ENCODE data around the gene BMAL1.

Gene BMAL1

GRCh38 chr11:13318498-13319295 is 41.1 kb downstream of the BMAL1 start:
- DNase-seq = no peak

GRCh38 chr11:13320688-13321087 is 43.1 kb downstream of the BMAL1 start:
- no peak for DNase-seq

DNA sequence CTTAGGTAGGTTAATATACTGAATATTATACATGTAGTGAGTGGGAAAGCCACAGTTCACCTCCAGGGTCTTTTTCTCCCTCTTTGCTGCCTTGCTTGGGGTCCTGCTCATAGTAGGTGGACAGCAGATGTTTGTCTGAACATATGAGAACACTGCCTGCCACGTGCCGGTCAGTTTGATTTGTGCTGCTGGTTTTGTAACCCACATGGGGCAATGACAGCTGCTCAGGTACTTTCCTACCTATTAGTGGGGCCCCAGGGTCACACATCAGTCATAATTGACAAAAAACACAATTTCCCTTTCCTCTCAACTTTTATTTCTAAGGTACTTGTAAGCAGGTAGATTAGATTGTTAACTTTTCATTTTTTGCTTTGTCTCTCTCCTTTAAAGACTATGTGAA is 43.8 kb downstream of the BMAL1 start:
- no peak for DNase-seq

DNA sequence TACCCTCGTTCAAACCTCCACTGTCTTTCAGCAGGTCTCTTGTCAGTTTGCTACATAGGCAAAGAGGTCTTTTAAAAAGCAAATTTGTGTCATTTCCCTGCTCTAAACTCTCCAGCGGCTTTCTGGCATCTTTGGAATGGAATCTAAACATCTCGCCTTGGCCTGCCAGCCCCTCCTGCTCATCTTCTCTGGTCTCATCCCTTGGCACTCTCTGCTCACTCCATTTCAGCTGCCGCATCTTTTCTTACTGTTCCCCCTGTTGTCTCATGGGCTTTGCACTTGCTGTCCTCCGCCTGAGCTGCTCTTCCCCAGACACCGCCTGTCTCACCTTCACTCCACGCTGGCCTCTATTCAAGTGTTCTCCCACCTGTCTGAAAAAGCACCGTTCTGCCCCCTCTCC is 46.6 kb downstream of the BMAL1 start:
- DNase-seq = no peak

GRCh38 chr11:13324709-13325108 is 47.1 kb downstream of the BMAL1 start:
- DNase-seq = no peak

DNA sequence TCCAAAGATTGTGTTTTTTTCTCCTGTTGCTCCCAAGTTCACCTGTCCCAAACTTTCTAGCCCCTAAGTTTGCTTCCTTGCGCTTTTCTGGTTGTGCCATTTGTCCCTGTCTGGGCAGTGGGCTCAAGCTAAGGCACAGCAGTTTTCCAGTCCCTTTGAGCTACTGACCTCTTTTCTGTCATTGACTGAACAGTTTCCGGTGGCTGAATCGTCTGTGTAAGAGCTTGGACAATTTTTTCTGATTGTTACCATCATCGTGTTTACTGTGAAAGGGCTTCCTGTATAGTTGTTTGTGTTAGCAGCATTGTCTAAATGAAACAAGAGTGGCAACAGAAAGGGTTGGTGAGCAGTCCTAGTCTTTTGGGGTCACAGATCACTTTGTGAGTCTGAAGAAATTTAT is 49.8 kb downstream of the BMAL1 start:
- DNase-seq = peak; percentile 64

GRCh38 chr11:13328286-13328685 is 50.7 kb downstream of the BMAL1 start:
- DNase-seq = peak; percentile 59

GRCh38 chr11:13329670-13330356 is 52.2 kb downstream of the BMAL1 start:
- DNase-seq = peak; percentile 98

DNA sequence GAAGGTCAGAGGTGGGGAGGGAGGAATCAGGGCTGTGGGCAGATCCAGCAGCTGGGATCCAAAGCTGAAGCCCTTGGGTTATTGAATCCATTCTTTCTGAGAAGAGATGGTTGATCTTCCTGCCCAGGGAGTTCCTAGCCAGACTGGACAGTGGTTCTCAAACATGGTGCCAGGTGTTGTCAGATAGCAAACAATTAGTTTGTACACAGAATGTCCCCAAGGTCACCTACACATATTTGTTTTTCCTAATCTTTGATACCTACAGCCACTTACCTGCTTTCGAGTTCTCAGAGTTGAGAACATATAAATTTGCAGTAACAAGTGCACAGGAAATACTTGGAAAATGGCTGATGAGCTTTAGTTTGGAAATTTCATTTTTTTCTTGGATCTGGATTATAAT is 54.5 kb downstream of the BMAL1 start:
- DNase-seq = no peak

DNA sequence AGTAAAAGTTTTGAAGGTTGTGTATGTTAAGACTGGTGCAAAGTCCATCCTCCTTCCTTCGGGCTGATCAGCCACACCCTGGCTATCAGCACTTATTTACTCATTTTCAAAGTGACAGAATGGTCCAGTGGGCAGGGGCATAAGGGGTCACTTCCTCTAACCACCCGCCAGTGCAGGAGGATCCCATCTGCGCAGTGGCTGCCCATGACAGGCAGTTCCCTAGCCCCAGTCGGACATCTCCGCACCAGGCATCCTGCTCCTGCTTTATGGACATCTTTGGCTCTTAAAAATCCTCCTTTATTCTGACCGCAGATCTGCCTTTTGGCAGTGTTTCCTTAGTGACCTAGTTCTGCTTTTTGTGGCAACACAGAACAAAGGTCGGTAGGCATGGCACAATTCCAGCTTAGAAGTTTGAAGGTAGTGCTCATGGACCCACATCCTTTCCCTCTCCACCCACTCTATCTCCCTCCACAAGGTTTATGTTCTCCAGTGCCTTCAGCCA is 55.9 kb downstream of the BMAL1 start:
- DNase-seq = no peak

DNA sequence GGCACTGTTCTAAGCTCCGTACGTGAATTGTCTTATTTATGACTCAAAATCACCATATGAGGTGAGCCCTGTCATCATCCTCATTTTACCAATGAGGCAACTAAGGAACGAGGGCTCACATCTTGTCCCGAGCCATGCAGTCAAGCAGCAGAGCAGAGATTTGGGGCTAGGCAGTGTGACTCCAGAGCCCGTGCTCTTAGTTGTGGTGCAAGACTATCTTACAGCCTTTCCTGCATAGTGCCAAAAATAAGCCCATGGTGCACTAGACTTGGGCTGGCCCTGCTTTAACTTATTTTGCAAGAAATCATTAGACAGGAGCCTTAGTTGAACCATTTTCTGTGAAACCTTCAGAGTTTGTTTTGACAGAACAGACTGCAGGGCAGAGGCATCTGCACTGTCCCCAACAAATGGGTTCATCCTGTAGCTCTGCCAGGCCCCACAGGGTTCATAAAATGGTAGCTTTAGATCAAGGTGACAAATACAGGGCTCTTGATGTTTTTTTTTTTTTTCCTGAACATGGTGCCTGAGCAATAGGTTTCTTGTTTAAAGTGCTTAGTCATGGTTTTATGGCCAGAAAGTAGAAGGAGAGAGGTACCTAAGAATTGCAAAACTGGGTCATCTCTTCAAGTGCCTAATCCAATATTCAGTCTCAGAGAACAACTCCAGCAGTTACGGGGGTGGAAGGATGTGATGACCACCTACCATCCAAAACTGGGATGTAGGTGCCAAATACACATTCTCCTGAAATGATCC is 56.6 kb downstream of the BMAL1 start:
- DNase-seq = no peak

DNA sequence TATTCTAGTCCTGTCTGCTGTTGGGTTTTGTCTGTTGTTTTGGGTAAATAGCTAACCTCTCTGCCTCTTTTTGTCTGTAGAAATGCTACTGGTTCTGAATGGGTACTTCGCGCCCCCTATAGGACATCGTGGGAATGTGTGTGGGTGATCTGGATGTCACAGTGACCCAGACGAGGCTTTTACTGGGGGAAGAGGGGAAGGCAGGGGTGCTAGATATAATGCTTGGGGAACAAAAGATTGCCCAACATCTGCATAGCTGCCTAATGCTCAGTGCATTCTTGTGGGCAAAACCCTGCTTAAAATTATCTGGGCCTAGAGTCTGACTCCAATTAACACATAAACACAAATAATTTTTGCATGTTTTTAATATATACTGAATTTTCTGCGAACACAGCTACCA is 57.7 kb downstream of the BMAL1 start:
- peak; percentile 16 for DNase-seq

GRCh38 chr11:13336246-13336878 is 58.8 kb downstream of the BMAL1 start:
- DNase-seq = no peak

DNA sequence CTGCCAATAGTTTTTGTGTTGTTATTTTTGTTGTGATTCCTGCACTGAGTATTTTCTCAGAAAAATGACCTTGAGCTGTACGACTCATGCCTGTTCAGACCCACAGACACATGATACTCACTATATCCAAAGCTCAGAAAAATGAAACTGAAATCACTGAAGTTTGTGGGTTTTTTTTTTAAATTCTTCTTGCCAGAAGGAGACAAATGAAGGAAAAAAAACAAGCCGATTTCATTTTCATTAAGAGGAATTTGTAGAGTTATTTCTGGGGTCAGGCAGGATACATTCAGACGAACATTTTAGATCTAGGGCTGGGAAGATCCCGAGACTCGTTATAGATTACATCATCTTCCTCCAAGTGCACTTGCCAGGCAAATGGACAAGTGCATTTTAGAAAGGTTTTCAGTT is 60.4 kb downstream of the BMAL1 start:
- DNase-seq = peak; percentile 58

GRCh38 chr11:13338427-13339069 is 61.0 kb downstream of the BMAL1 start:
- DNase-seq = peak; percentile 58

DNA sequence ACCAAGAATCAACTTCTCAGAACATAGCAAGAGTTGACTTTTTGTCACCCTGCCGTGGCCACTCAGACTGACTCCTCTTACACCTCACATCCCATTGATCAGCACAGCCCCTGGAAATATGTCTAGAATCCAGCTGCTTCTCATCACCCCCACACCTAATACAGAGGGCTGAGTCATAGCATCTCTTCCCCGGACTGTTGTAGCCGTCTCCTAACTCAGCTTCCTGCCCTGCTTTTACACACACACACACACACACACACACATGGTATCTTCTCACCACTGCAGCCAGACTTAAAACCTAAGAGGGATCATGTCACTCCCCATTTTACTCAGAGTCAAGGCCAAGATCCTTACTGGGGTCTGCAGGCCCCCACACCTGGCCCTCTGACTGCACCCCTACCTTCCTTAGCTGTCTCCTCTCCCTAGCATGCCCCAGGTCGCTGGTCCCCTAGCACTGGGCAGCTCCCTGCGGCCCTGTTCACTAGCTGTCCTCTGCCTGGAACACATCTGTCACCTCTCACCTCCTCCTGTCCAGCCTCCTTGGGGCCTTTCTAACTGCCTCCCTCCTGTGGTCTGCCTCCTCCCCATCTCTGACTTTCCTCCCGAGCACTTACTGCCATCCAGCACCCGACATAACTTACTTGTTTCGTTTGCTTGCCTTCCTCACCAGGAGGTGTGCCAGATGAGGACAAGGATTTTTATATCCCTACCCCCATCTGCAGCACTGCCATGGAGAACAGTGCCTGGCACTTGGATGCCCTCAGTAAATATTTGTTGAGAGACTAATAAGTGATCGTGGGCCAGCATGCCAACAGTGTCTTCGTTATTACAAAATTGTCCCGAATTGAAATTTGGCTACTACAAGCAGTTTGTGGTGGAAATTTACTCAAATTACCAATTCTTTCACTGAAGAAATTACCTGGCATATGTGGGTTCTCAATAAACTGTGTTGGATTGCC is 61.9 kb downstream of the BMAL1 start:
- DNase-seq = no peak

GRCh38 chr11:13341026-13341425 is 63.4 kb downstream of the BMAL1 start:
- DNase-seq = no peak

DNA sequence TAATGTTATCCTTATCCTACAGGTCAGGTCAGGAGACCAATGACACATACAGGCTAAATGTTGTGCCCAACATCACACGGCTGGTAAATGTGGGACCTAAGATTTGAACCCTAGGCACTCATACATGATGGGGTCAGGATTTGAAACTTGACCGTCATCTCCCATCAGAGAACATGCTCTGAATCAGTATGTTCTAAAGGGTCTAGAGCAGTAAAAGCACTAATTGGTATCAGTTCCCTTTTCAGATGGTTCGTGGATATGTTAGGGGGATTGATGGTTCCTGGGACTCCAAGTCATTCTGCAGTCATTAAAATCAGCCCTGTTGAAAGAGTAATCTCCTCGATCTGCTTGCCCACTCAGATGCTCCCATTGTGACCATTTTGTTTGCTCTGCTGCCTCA is 65.5 kb downstream of the BMAL1 start:
- no peak for DNase-seq

GRCh38 chr11:13343931-13344717 is 66.5 kb downstream of the BMAL1 start:
- DNase-seq = peak; percentile 86

GRCh38 chr11:13344818-13345217 is 67.2 kb downstream of the BMAL1 start:
- DNase-seq = no peak
